T-helper 9 cell (primary cell): Measurements from ENCODE around the gene OSCAR.

ENCODE experiments used
- DNase-seq: peaks from one replicate; pipeline ENCODE4 v3.0.0-alpha.2; 2020

The OSCAR gene

GRCh38 chr19:54081032-54081431, 19.6 kb downstream of the OSCAR start, which contains the start of gene TARM1:
Gene TARM1, minus strand, starts transcription at chr19:54081365. Its CDS starts 25 bp downstream, at chr19:54081340.
- no peak for DNase-seq

- DNase-seq, result no peak
Measured at GRCh38 chr19:54077334-54077733, 23.3 kb downstream of the OSCAR start.

GRCh38 chr19:54074851-54075250, 25.8 kb downstream of the OSCAR start:
- DNase-seq, result no peak

- no peak for DNase-seq
Measured at GRCh38 chr19:54073829-54074228, 26.8 kb downstream of the OSCAR start.

- DNase-seq, result no peak
Measured at GRCh38 chr19:54069470-54069869, 31.1 kb downstream of the OSCAR start.

- DNase-seq, result no peak
Measured at GRCh38 chr19:54063350-54064116, 37.1 kb downstream of the OSCAR start, which contains the start of gene VSTM1. Gene VSTM1, minus strand, starts transcription at chr19:54063897. Its CDS starts 120 bp downstream, at chr19:54063777.

GRCh38 chr19:54062643-54063042, 38.0 kb downstream of the OSCAR start:
- no peak for DNase-seq

GRCh38 chr19:54047616-54048015, 53.0 kb downstream of the OSCAR start:
- DNase-seq, result no peak

GRCh38 chr19:54045771-54046170, 54.8 kb downstream of the OSCAR start:
- no peak for DNase-seq
